ENCODE results near the gene AUTS2. TPM values are rescaled to one million over a fixed set of nuclear protein-coding genes. Genes with fewer than 3 reads are reported as not detected.

Gene AUTS2
- polyA plus RNA-seq, 1 donor (not counting 4 experiments of a cell fraction or from before 2014, with no cell fraction given) = 4.7 TPM

- peaks cover 10% of the 10 kb centered on the region for H3K4me1 ChIP-seq (ENCODE audit: control insufficient read depth, extremely low read depth, insufficient read depth, low read length)
- dilution Hi-C loops (cut with MboI; ENCODE audit: extremely low pct_ligation_motif_present, low sequenced_read_pairs) = no loop called here
These were observed 148.9 kb downstream of the AUTS2 start for GRCh38 chr7:69747144-69747543.

GRCh38 chr7:69748530-69748929 lies 150.3 kb downstream of the AUTS2 start:
- H3K9me1 ChIP-seq (ENCODE audit: control insufficient read depth, extremely low read depth, insufficient read depth, low read length) = no peaks in the 10 kb centered on the region
- peaks cover 10% of the 10 kb centered on the region for H3K4me1 ChIP-seq (ENCODE audit: control insufficient read depth, extremely low read depth, insufficient read depth, low read length)
- H3K27ac ChIP-seq (ENCODE audit: control insufficient read depth, insufficient read depth, low read length) = no peak overlapping the region
- no peaks in the 10 kb centered on the region for H3K36me3 ChIP-seq (ENCODE audit: control insufficient read depth in 2 of 2, extremely low read depth in 1 of 2, insufficient read depth in 2 of 2, low read length in 2 of 2)
- no peak overlapping the region for H3K4me3 ChIP-seq (ENCODE audit: control insufficient read depth in 2 of 3, extremely low read depth in 1 of 3, insufficient read depth in 2 of 3, low read depth in 1 of 3, low read length in 3 of 3)
- DNase-seq (ENCODE audit: low read depth, low spot score) (no peak), FAIRE-seq (peak; percentile 74)
- no peaks in the 10 kb centered on the region for H4K20me1 ChIP-seq (ENCODE audit: control insufficient read depth, extremely low read depth, insufficient read depth, low read length)
- no peak overlapping the region for H2AFZ ChIP-seq (ENCODE audit: control insufficient read depth, low read length)
- H3K9me3 ChIP-seq (ENCODE audit: control insufficient read depth, low read depth, low read length) = no peaks in the 10 kb centered on the region
- peak overlapping the region; percentile 3 for H3K4me2 ChIP-seq (ENCODE audit: control insufficient read depth, extremely low read depth, insufficient read depth, low read depth, low read length)
- no peaks in the 10 kb centered on the region for H3K79me2 ChIP-seq (ENCODE audit: control insufficient read depth, insufficient read depth, low read length)
- H3K9ac ChIP-seq (ENCODE audit: control insufficient read depth, extremely low read depth, insufficient read depth, low read length) = no peak overlapping the region
- H3K27me3 ChIP-seq (ENCODE audit: control insufficient read depth, extremely low read depth, insufficient read depth, low read length) = no peaks in the 10 kb centered on the region
- TF ChIP-seq EZH2 (IDR thresholded peaks at IDR 0.05; ENCODE audit: low read length) = no peak
- no peak for TF ChIP-seq CTCF (optimal IDR thresholded peaks at IDR 0.05 in 1 of 3, IDR thresholded peaks at IDR 0.05 in 1 of 3, conservative IDR thresholded peaks at IDR 0.05 in 1 of 3; ENCODE audit: extremely low read depth in 1 of 3, insufficient read depth in 2 of 3, low read length in 3 of 3)
- dilution Hi-C loops (cut with MboI; ENCODE audit: extremely low pct_ligation_motif_present, low sequenced_read_pairs) = no loop called here

More at GRCh38 chr7:69747144-69747543, 148.9 kb downstream of the AUTS2 start:
- DNase-seq (ENCODE audit: low read depth, low spot score) = no peak
- Histone ChIP-seq H3K79me2 (ENCODE audit: control insufficient read depth, insufficient read depth, low read length) (no peaks in the 10 kb centered on the region), H3K9me3 (ENCODE audit: control insufficient read depth, low read depth, low read length) (no peaks in the 10 kb centered on the region), H2AFZ (ENCODE audit: control insufficient read depth, low read length) (no peak overlapping the region), H3K4me3 (ENCODE audit: control insufficient read depth in 2 of 3, extremely low read depth in 1 of 3, insufficient read depth in 2 of 3, low read depth in 1 of 3, low read length in 3 of 3) (no peak overlapping the region), H3K27ac (ENCODE audit: control insufficient read depth, insufficient read depth, low read length) (no peak overlapping the region), H3K9ac (ENCODE audit: control insufficient read depth, extremely low read depth, insufficient read depth, low read length) (no peak overlapping the region), H3K36me3 (ENCODE audit: control insufficient read depth in 2 of 2, extremely low read depth in 1 of 2, insufficient read depth in 2 of 2, low read length in 2 of 2) (no peaks in the 10 kb centered on the region), H4K20me1 (ENCODE audit: control insufficient read depth, extremely low read depth, insufficient read depth, low read length) (no peaks in the 10 kb centered on the region), H3K4me2 (ENCODE audit: control insufficient read depth, extremely low read depth, insufficient read depth, low read depth, low read length) (no peak overlapping the region), H3K9me1 (ENCODE audit: control insufficient read depth, extremely low read depth, insufficient read depth, low read length) (no peaks in the 10 kb centered on the region), H3K27me3 (ENCODE audit: control insufficient read depth, extremely low read depth, insufficient read depth, low read length) (no peaks in the 10 kb centered on the region)
- TF ChIP-seq CTCF (optimal IDR thresholded peaks at IDR 0.05 in 1 of 3, IDR thresholded peaks at IDR 0.05 in 1 of 3, conservative IDR thresholded peaks at IDR 0.05 in 1 of 3; ENCODE audit: extremely low read depth in 1 of 3, insufficient read depth in 2 of 3, low read length in 3 of 3) (no peak), EZH2 (IDR thresholded peaks at IDR 0.05; ENCODE audit: low read length) (no peak)
- no peak for FAIRE-seq
